ENCODE data around the gene CRISPLD2. TPM values are rescaled to one million over a fixed set of nuclear protein-coding genes. Genes with fewer than 3 reads are reported as not detected.
A peak's percentile ranks its signal among the peaks of the same experiment; 100 is the strongest.

The CRISPLD2 gene
- total and polyA plus RNA-seq, 9 of the 15 experiments (the other 6 are each of a cell fraction or from before 2014, with no cell fraction given), result 0.03 to 0.24 (median 0.04) TPM; not detected in 4

DNA sequence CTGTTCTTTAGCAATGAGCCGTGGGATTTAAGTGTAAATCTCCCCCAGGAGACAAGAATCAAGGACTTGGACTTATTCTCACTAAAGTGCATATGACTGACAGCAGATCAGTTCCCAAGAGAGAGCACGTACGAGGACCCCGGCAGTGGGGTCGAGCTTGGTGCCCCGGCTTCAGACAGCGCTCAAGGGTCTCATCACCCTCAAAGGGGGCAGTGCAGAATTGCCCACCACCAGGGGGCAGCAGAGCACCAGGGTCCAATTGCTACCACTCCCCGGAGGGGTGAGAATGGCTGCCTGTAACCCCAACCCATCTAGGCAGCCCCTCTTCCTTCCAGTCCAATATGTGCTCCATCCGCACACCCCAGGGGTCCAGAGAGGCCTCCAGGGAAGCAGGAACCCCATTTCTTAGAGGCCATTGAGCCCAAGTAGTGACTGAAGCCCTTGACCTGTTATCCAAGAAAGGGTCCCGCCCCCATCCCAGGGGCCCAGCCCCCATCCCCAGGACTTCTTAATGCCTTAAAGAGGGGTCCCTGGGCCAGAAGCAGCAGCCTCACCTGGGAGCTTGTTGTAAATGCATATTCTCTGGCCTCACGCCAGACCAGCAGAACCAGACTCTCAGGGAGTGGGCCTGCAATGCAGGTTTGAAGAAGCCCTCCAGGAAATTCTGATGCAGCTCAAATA, 105.4 kb downstream of the CRISPLD2 start (continued):
- TF ChIP-seq, protein P1, sequence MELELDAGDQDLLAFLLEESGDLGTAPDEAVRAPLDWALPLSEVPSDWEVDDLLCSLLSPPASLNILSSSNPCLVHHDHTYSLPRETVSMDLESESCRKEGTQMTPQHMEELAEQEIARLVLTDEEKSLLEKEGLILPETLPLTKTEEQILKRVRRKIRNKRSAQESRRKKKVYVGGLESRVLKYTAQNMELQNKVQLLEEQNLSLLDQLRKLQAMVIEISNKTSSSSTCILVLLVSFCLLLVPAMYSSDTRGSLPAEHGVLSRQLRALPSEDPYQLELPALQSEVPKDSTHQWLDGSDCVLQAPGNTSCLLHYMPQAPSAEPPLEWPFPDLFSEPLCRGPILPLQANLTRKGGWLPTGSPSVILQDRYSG (tag; conservative IDR thresholded peaks at IDR 0.05; ENCODE audit: low read depth), result no peak
- no peak for TF ChIP-seq SPI1 (IDR thresholded peaks at IDR 0.05; ENCODE audit: borderline replicate concordance, low read depth, low read length)
- TF ChIP-seq, protein P2, sequence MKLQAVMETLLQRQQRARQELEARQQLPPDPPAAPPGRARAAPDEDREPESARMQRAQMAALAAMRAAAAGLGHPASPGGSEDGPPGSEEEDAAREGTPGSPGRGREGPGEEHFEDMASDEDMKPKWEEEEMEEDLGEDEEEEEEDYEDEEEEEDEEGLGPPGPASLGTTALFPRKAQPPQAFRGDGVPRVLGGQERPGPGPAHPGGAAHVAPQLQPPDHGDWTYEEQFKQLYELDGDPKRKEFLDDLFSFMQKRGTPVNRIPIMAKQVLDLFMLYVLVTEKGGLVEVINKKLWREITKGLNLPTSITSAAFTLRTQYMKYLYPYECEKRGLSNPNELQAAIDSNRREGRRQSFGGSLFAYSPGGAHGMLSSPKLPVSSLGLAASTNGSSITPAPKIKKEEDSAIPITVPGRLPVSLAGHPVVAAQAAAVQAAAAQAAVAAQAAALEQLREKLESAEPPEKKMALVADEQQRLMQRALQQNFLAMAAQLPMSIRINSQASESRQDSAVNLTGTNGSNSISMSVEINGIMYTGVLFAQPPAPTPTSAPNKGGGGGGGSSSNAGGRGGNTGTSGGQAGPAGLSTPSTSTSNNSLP (IDR thresholded peaks at IDR 0.05; ENCODE audit: borderline replicate concordance, low read depth, low read length), result no peak
- peak; percentile 86 for TF ChIP-seq STAG1 (CRISPR knock-in tag; IDR thresholded peaks at IDR 0.05; ENCODE audit: borderline replicate concordance)
- TF ChIP-seq PHF21A (IDR thresholded peaks at IDR 0.05; ENCODE audit: borderline replicate concordance, low read depth), result 0 out of 2 replicates have a peak, but pooled peaks have one; percentile 51
- no peak for TF ChIP-seq KLF1 (tag; IDR thresholded peaks at IDR 0.05)
- TF ChIP-seq RFX7 (CRISPR knock-in tag; IDR thresholded peaks at IDR 0.05), result no peak
- TF ChIP-seq ZNF165 (CRISPR knock-in tag; IDR thresholded peaks at IDR 0.05; ENCODE audit: borderline replicate concordance), result peak; percentile 15; the same call in 1 of the 2 replicates
- peak; percentile 79 to 86 for TF ChIP-seq MAZ (CRISPR knock-in tag; conservative IDR thresholded peaks at IDR 0.05 in 1 of 2, IDR thresholded peaks at IDR 0.05 in 1 of 2)
- TF ChIP-seq ARID2 (IDR thresholded peaks at IDR 0.05), result peak; percentile 93
- TF ChIP-seq, protein P3, sequence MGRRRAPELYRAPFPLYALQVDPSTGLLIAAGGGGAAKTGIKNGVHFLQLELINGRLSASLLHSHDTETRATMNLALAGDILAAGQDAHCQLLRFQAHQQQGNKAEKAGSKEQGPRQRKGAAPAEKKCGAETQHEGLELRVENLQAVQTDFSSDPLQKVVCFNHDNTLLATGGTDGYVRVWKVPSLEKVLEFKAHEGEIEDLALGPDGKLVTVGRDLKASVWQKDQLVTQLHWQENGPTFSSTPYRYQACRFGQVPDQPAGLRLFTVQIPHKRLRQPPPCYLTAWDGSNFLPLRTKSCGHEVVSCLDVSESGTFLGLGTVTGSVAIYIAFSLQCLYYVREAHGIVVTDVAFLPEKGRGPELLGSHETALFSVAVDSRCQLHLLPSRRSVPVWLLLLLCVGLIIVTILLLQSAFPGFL (CRISPR knock-in tag; IDR thresholded peaks at IDR 0.05), result no peak
- TF ChIP-seq RAD21 (CRISPR knock-in tag; conservative IDR thresholded peaks at IDR 0.05 in 1 of 2, IDR thresholded peaks at IDR 0.05 in 1 of 2), result peak; percentile 98 to 99
- TF ChIP-seq, protein P4, sequence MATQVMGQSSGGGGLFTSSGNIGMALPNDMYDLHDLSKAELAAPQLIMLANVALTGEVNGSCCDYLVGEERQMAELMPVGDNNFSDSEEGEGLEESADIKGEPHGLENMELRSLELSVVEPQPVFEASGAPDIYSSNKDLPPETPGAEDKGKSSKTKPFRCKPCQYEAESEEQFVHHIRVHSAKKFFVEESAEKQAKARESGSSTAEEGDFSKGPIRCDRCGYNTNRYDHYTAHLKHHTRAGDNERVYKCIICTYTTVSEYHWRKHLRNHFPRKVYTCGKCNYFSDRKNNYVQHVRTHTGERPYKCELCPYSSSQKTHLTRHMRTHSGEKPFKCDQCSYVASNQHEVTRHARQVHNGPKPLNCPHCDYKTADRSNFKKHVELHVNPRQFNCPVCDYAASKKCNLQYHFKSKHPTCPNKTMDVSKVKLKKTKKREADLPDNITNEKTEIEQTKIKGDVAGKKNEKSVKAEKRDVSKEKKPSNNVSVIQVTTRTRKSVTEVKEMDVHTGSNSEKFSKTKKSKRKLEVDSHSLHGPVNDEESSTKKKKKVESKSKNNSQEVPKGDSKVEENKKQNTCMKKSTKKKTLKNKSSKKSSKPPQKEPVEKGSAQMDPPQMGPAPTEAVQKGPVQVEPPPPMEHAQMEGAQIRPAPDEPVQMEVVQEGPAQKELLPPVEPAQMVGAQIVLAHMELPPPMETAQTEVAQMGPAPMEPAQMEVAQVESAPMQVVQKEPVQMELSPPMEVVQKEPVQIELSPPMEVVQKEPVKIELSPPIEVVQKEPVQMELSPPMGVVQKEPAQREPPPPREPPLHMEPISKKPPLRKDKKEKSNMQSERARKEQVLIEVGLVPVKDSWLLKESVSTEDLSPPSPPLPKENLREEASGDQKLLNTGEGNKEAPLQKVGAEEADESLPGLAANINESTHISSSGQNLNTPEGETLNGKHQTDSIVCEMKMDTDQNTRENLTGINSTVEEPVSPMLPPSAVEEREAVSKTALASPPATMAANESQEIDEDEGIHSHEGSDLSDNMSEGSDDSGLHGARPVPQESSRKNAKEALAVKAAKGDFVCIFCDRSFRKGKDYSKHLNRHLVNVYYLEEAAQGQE (IDR thresholded peaks at IDR 0.05; ENCODE audit: borderline replicate concordance), result peak; percentile 95
- TF ChIP-seq, protein P4 (CRISPR knock-in tag; IDR thresholded peaks at IDR 0.05; ENCODE audit: low read depth), result no peak
- no peak for TF ChIP-seq XRCC5 (IDR thresholded peaks at IDR 0.05; ENCODE audit: low read depth, low read length)
